ENCODE results near the gene SORCS1.

DNA sequence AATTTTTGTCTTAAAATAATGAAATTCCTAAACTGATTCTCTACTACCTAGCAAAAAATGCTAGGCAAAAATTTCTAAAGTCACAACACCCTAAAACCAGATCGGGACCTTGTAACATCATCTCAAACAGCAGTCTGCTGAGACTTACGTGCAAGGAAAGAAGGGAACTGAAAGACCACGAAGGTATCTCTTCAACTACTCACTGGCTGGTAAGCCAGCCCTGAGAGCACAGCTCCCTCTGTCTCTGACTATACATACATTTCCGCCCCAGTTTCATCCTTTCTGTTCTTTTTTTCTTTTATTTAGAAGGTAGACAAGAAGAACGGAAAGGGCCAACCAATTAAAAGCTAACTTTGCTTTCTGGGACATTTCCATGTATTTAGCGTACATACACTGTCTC lies 15.6 kb downstream of the SORCS1 start:
- TF ChIP-seq RAD21 (IDR thresholded peaks at IDR 0.05; ENCODE audit: low read depth), result no peak
- TF ChIP-seq EZH2 (IDR thresholded peaks at IDR 0.05), result no peak
- no peak for TF ChIP-seq CTCF (IDR thresholded peaks at IDR 0.05 in 2 of 3, conservative IDR thresholded peaks at IDR 0.05 in 1 of 3; ENCODE audit: borderline replicate concordance in 1 of 3, insufficient read depth in 1 of 3, low read depth in 2 of 3, low read length in 2 of 3)
- TF ChIP-seq MAX (IDR thresholded peaks at IDR 0.05), result no peak

Measured in HCT116 (cell line).